Calu3 (cell line): ENCODE results near the gene VPS8. TPM values are rescaled to one million over a fixed set of nuclear protein-coding genes. Genes with fewer than 3 reads are reported as not detected.

Experiments
- BruUV-seq: library from RNA; stranded (reverse); fragments of 400-500 nt; replicated peaks from 2 replicates; lab custom pipeline; 2021; lab: Mats Ljungman, UMichigan
- CTCF ChIA-PET: fragments of 300-600 bp; sonication (Branson Sonifier 250); formaldehyde crosslinking; loops from one replicate; lab custom pipeline; 2022; ENCODE audit warnings: antibody characterized with exemption; lab: Charles Lee
- DNase-seq: peaks from one replicate; pipeline ENCODE4 v3.0.0; 2022
- H3K27ac Mint-ChIP-seq: one replicate; pipeline ENCODE4 v1.8.0; 2022; ENCODE audit warnings: mixed read lengths; ENCODE audit not compliant: unreplicated experiment
- H3K27me3 Mint-ChIP-seq: one replicate; pipeline ENCODE4 v1.8.0; 2022; ENCODE audit warnings: mixed read lengths; ENCODE audit not compliant: unreplicated experiment
- H3K36me3 Mint-ChIP-seq: one replicate; pipeline ENCODE4 v1.8.0; 2022; ENCODE audit warnings: mild to moderate bottlenecking, moderate library complexity, mixed read lengths; ENCODE audit not compliant: insufficient read depth, unreplicated experiment
- H3K4me1 Mint-ChIP-seq: one replicate; pipeline ENCODE4 v1.8.0; 2022; ENCODE audit warnings: mild to moderate bottlenecking, low read depth, mixed read lengths; ENCODE audit not compliant: unreplicated experiment
- H3K4me3 Mint-ChIP-seq: one replicate; pipeline ENCODE4 v1.8.0; 2022; ENCODE audit warnings: mild to moderate bottlenecking, low read depth, moderate library complexity, mixed read lengths; ENCODE audit not compliant: unreplicated experiment
- H3K9me3 Mint-ChIP-seq: one replicate; pipeline ENCODE4 v1.8.0; 2022; ENCODE audit warnings: low read depth, mixed read lengths; ENCODE audit not compliant: unreplicated experiment
- CTCF ChIP-seq: fragments of 200-600 bp; IDR thresholded peaks from one replicate; pipeline ENCODE4 v1.8.0; 2022; ENCODE audit warnings: antibody characterized with exemption; ENCODE audit not compliant: unreplicated experiment
- intact Hi-C: fragments of 100-400 bp; cut with micrococcal nuclease; formaldehyde crosslinking; loops from one replicate; pipeline ENCODE4 v1.10.0; 2022; ENCODE audit not compliant: unreplicated experiment
- total RNA-seq: library from RNA; stranded (reverse); gene quantifications from 2 replicates; pipeline ENCODE4 v1.2.3, GENCODE V29; 2022

Gene VPS8
- total RNA-seq, 1 experiment from 2014 or later: 62.5 TPM

DNA sequence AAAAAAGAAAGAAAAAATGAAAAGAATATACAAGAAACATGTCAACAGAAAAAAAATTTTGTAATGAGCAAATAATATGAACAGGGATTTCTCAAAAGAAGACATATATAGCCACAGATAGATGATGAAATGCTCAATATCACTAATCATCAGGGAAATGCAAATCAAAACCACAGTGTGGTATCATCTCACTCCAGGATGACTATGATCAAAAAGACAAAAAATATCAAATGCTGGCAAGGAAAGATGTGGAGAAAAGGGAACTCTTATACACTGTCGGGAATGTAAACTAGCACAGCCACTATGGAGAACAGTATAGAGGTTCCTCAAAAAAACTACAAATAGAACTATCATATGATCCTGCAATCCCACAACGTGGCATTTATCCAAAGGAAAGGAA is 246.8 kb downstream of the VPS8 start:
- Mint-ChIP-seq H3K27ac (no peak overlapping the region), H3K27me3 (peaks cover 9% of the 10 kb centered on the region), H3K4me3 (no peak overlapping the region), H3K36me3 (no peaks in the 10 kb centered on the region), H3K4me1 (no peaks in the 10 kb centered on the region), H3K9me3 (peaks cover 5% of the 10 kb centered on the region)
- CTCF ChIA-PET: no interaction called here
- intact Hi-C loops: no loop called here
- DNase-seq: no peak
- no peak for TF ChIP-seq CTCF
- BruUV-seq: no TSS peak

- H3K27me3 Mint-ChIP-seq: peaks cover 15% of the 10 kb centered on the region
- no TSS peak for BruUV-seq
- no peak for DNase-seq
- no peak for TF ChIP-seq CTCF
- no peak overlapping the region for H3K4me3 Mint-ChIP-seq
- H3K36me3 Mint-ChIP-seq: no peaks in the 10 kb centered on the region
- peaks cover 5% of the 10 kb centered on the region for H3K9me3 Mint-ChIP-seq
- H3K4me1 Mint-ChIP-seq: no peaks in the 10 kb centered on the region
- CTCF ChIA-PET: no interaction called here
- H3K27ac Mint-ChIP-seq: no peak overlapping the region
- intact Hi-C loops: no loop called here
Observed at GRCh38 chr3:185059766-185060165, 247.8 kb downstream of the VPS8 start.

- CTCF ChIA-PET: no interaction called here
- Mint-ChIP-seq H3K4me1 (no peaks in the 10 kb centered on the region), H3K4me3 (no peak overlapping the region), H3K27me3 (peaks cover 15% of the 10 kb centered on the region), H3K9me3 (peaks cover 5% of the 10 kb centered on the region), H3K36me3 (peaks cover under 1% of the 10 kb centered on the region), H3K27ac (no peak overlapping the region)
- no peak for TF ChIP-seq CTCF
- no TSS peak for BruUV-seq
- intact Hi-C loops: no loop called here
- DNase-seq: no peak
Observed at GRCh38 chr3:185060655-185061054, 248.7 kb downstream of the VPS8 start.

GRCh38 chr3:185062191-185062590 is 250.2 kb downstream of the VPS8 start:
- BruUV-seq: no TSS peak
- Mint-ChIP-seq H3K27ac (no peak overlapping the region), H3K27me3 (peaks cover 22% of the 10 kb centered on the region), H3K36me3 (peaks cover 3% of the 10 kb centered on the region), H3K4me1 (no peaks in the 10 kb centered on the region), H3K9me3 (peaks cover 5% of the 10 kb centered on the region), H3K4me3 (no peak overlapping the region)
- TF ChIP-seq CTCF: no peak
- intact Hi-C loops: no loop called here
- no peak for DNase-seq
- CTCF ChIA-PET: interaction anchor here (0.6 to 1.3 kb wide), 4 partner anchors 8 to 92 kb away, joined by 3 to 5 read pairs (median 4); no protein-coding TSS in a partner anchor
